ENCODE measurements around the gene N4BP3. TPM values are rescaled to one million over a fixed set of nuclear protein-coding genes. Genes with fewer than 3 reads are reported as not detected.

Gene N4BP3
- total RNA-seq, 2 donors from 2014 or later, result 0.24 to 0.85 TPM

DNA sequence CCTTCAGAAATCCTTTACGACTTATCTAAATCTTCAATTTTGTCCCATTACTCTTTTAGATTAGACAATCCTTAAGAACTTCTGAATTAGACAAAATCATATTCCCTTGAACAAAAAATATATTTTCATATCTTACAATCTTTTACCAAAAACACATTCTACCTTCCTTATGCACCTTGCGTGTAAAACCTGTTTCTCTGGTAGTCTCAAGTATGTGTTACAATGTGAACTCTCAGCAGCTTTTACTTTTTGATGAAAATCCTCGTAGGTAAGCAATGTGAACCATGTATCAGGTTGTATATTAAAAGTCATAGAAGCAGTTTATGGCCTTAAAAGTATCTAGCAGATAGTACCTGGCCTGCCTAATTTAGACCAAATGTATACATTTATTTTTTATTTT lies 61.1 kb downstream of the N4BP3 start:
- H3K27me3 ChIP-seq, result no peaks in the 10 kb centered on the region
- DNase-seq (ENCODE audit: low spot score), result no peak
- TF ChIP-seq, protein P1, sequence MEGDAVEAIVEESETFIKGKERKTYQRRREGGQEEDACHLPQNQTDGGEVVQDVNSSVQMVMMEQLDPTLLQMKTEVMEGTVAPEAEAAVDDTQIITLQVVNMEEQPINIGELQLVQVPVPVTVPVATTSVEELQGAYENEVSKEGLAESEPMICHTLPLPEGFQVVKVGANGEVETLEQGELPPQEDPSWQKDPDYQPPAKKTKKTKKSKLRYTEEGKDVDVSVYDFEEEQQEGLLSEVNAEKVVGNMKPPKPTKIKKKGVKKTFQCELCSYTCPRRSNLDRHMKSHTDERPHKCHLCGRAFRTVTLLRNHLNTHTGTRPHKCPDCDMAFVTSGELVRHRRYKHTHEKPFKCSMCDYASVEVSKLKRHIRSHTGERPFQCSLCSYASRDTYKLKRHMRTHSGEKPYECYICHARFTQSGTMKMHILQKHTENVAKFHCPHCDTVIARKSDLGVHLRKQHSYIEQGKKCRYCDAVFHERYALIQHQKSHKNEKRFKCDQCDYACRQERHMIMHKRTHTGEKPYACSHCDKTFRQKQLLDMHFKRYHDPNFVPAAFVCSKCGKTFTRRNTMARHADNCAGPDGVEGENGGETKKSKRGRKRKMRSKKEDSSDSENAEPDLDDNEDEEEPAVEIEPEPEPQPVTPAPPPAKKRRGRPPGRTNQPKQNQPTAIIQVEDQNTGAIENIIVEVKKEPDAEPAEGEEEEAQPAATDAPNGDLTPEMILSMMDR (IDR thresholded peaks at IDR 0.05), result no peak
- no peak overlapping the region for H3K4me3 ChIP-seq
- H3K9me3 ChIP-seq, result no peaks in the 10 kb centered on the region
- H3K4me1 ChIP-seq, result no peaks in the 10 kb centered on the region
- H3K27ac ChIP-seq, result no peak overlapping the region
- H3K36me3 ChIP-seq, result no peaks in the 10 kb centered on the region

Other genes starting within 250 kb of the N4BP3 start
- gene PROP1, start 117.3 kb upstream of the N4BP3 start, total RNA-seq, result not detected
- gene RMND5B, start 17.5 kb downstream of the N4BP3 start, total RNA-seq, result 10 to 100 TPM; 28.9 to 31.4 TPM
- gene NHP2, start 40.4 kb downstream of the N4BP3 start, total RNA-seq, result 100 to 1,000 TPM; 125 to 151 TPM
- gene GMCL2, start 73.8 kb downstream of the N4BP3 start, total RNA-seq, result not detected
- 10 to 100 TPM; 62.4 to 69.1 TPM for gene HNRNPAB, start 91.0 kb downstream of the N4BP3 start, total RNA-seq
- 10 to 100 TPM; 22.8 to 34.5 TPM for gene PHYKPL, start 119.3 kb downstream of the N4BP3 start, total RNA-seq

Measured in right atrium auricular region (tissue), 2 donors.